ENCODE results near the gene MICB.

Gene MICB

GRCh38 chr6:31478186-31478950 lies 19.6 kb upstream of the MICB start:
- H3K36me3 ChIP-seq, result no peaks in the 10 kb centered on the region
- no peak for DNase-seq
- H3K27me3 ChIP-seq (ENCODE audit: insufficient read depth, low read depth, severe bottlenecking), result no peaks in the 10 kb centered on the region
- H3K27ac ChIP-seq, result no peak overlapping the region
- H3K9me3 ChIP-seq (ENCODE audit: severe bottlenecking), result no peaks in the 10 kb centered on the region
- no peak for TF ChIP-seq CTCF (IDR thresholded peaks at IDR 0.05; ENCODE audit: low read depth, low read length)
- no peak overlapping the region for H3K4me3 ChIP-seq (ENCODE audit: low read depth, low read length)

DNA sequence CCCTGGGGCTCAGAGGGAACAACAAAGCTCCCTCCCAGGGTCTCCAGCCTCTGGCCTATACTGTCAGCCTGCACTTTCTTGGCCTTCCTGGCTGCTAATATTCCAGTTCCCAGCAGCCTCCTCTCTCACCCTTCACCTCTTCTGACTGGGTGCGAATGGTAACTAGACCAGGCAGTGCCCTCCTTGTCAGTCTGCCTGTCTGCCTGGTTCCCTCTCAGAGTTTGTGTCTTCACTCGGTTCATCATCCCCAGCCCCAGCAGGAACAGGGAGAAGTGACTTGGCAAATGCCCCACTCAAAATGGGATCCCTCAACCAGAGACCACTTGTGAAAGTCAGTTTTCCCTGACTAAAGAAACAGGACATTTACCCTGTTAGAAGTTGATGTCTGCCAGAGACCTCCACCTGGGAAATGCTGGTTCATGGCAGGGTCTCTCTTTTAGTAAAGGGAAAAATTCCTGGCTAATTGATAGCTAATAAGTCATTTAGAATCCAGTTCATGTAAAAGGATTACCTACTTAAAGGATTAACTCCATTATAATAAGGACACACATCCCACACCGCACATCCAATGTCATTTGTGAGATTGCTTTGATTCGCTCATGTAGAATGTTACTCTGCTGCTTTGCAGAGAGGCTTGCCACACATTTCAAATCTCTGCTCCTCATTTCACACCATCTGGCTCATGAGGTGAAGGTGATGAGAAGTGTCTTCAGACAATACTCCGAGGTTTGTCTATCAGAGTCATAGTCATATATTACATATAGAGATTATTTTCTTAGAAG lies 18.6 kb upstream of the MICB start:
- DNase-seq, result peak; percentile 80
- Histone ChIP-seq H3K27ac (no peak overlapping the region), H3K9me3 (ENCODE audit: severe bottlenecking) (no peaks in the 10 kb centered on the region), H3K4me3 (ENCODE audit: low read depth, low read length) (0 out of 2 replicates have a peak overlapping the region, but pooled peaks have one; percentile 7), H3K36me3 (no peaks in the 10 kb centered on the region), H3K27me3 (ENCODE audit: insufficient read depth, low read depth, severe bottlenecking) (no peaks in the 10 kb centered on the region)
- no peak for TF ChIP-seq CTCF (IDR thresholded peaks at IDR 0.05; ENCODE audit: low read depth, low read length)

- 0 out of 2 replicates have a peak overlapping the region, but pooled peaks have one; percentile 7 for H3K4me3 ChIP-seq (ENCODE audit: low read depth, low read length)
- TF ChIP-seq CTCF (IDR thresholded peaks at IDR 0.05; ENCODE audit: low read depth, low read length), result no peak
- no peaks in the 10 kb centered on the region for H3K9me3 ChIP-seq (ENCODE audit: severe bottlenecking)
- DNase-seq, result peak; percentile 66
- H3K27me3 ChIP-seq (ENCODE audit: insufficient read depth, low read depth, severe bottlenecking), result no peaks in the 10 kb centered on the region
- peak overlapping the region; percentile 6; the same call in 1 of the 2 replicates for H3K27ac ChIP-seq
- no peaks in the 10 kb centered on the region for H3K36me3 ChIP-seq
Observed at GRCh38 chr6:31479933-31480535, 17.9 kb upstream of the MICB start.

DNA sequence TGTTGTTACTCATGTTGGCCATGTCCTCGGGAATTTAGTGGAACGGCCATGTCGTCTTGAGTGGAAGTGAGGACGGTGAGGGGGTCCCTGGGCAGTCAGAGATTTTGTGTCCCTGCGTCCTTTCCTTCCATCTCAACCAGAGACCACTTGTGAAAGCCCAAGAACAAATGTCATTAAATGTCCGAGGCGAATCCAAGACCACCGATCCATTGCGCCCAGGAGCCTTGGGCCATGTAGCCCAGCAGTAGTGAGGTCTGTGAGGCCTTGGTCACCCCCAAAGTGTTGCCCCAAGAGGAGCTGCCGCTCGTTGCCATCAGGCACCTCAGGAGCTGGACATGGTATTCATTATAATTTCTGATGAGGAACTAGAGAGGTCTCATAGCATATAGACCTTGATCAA lies 17.4 kb upstream of the MICB start:
- H3K36me3 ChIP-seq, result no peaks in the 10 kb centered on the region
- no peak for DNase-seq
- TF ChIP-seq CTCF (IDR thresholded peaks at IDR 0.05; ENCODE audit: low read depth, low read length), result no peak
- no peak overlapping the region for H3K27ac ChIP-seq
- H3K27me3 ChIP-seq (ENCODE audit: insufficient read depth, low read depth, severe bottlenecking), result no peaks in the 10 kb centered on the region
- no peaks in the 10 kb centered on the region for H3K9me3 ChIP-seq (ENCODE audit: severe bottlenecking)
- no peak overlapping the region for H3K4me3 ChIP-seq (ENCODE audit: low read depth, low read length)

GRCh38 chr6:31483392-31483791 lies 14.6 kb upstream of the MICB start:
- DNase-seq, result no peak
- Histone ChIP-seq H3K4me3 (ENCODE audit: low read depth, low read length) (no peak overlapping the region), H3K27ac (no peak overlapping the region), H3K27me3 (ENCODE audit: insufficient read depth, low read depth, severe bottlenecking) (no peaks in the 10 kb centered on the region), H3K9me3 (ENCODE audit: severe bottlenecking) (no peaks in the 10 kb centered on the region), H3K36me3 (no peaks in the 10 kb centered on the region)
- no peak for TF ChIP-seq CTCF (IDR thresholded peaks at IDR 0.05; ENCODE audit: low read depth, low read length)

Data from WERI-Rb-1 (cell line).